Right cardiac atrium (tissue), 5 donors: ENCODE measurements around the gene COL4A3. TPM values are rescaled to one million over a fixed set of nuclear protein-coding genes. Genes with fewer than 3 reads are reported as not detected.
"Not testable (repeated sequence)": the region's sequence is repeated elsewhere in the genome, so short reads cannot be mapped to it uniquely, and the experiment has no call there.

ENCODE experiments used
- ATAC-seq, 2 donors: fragments of 200-7000 bp; cut with Tn5 transposase; one replicate each; pipeline versions ENCODE4 v1.8.0 to v1.9.1; 2020; ENCODE audit warnings: moderate library complexity in 2 of 2, mild to moderate bottlenecking in 1 of 2
- DNase-seq, 3 donors: peaks; one replicate each; pipeline ENCODE4 v3.0.0-alpha.2; 2020
- H3K27ac ChIP-seq: one replicate; pipeline ENCODE4 v1.5.1; 2013; ENCODE audit warnings: mild to moderate bottlenecking, low read length, control low read depth, moderate library complexity
- H3K27me3 ChIP-seq: one replicate; pipeline ENCODE4 v1.6.1; 2013; ENCODE audit not compliant: control insufficient read depth, insufficient read depth
- H3K4me1 ChIP-seq: one replicate; pipeline ENCODE4 v1.6.1; 2013; ENCODE audit warnings: low read length; ENCODE audit not compliant: control insufficient read depth, insufficient read depth
- H3K4me3 ChIP-seq: one replicate; pipeline ENCODE4 v1.5.1; 2013; ENCODE audit warnings: low read length, control low read depth
- H3K9me3 ChIP-seq: one replicate; pipeline ENCODE4 v1.6.1; 2013; ENCODE audit warnings: low read length; ENCODE audit not compliant: control insufficient read depth
- WGBS: extraction: QIAGEN DNeasy Blood & Tissue Kit; methylation state at CpG from one replicate; pipeline ENCODE4 v1.1.7; 2013; 5-methylcytosine and 5-hydroxymethylcytosine counted together
- intact Hi-C, 4 donors: fragments of 100-400 bp; cut with DNase I; formaldehyde crosslinking; loops; one replicate each; pipeline versions ENCODE4 v1.11.0 to v1.14.0; 2022 to 2023
- polyA plus RNA-seq: library from polyadenylated mRNA; stranded (reverse); fragments of 200-250 nt; gene quantifications from one replicate; pipeline ENCODE4 v1.2.3, GENCODE V29; 2013
- total RNA-seq, 4 donors: library from RNA; stranded (reverse); fragmentation: NEBNext Ultra II Directional; extraction: Animal tissue kit (Norgen Biotek cat#: 25700); gene quantifications; one replicate each; pipeline ENCODE4 v1.2.1, GENCODE V29; 2021
- donor health status: healthy with polysubstance abuse.
- donor health status: DM: no; HTN: yes; CAD: no.
- donor health status: DM: no; HTN: no; CAD: no.
- donor health status: DM: no; HTN: yes; CAD: no; lungs with severe emphysema.
- donor health status: DM: yes; HTN: yes; CAD: no.

The COL4A3 gene
- total and polyA plus RNA-seq, 5 donors = 4.7 to 11.0 (median 6.6) TPM

- DNase-seq = no peak
- H3K9me3 ChIP-seq = no peaks in the 10 kb centered on the region
- ATAC-seq = no peak
- 88% methylated on average over 9 of the region's 9 CpGs for WGBS
- no peaks in the 10 kb centered on the region for H3K27me3 ChIP-seq
- no peak overlapping the region for H3K27ac ChIP-seq
- peaks cover 4% of the 10 kb centered on the region for H3K4me1 ChIP-seq
- no peak overlapping the region for H3K4me3 ChIP-seq
- intact Hi-C loops = no loop called here
Measured at GRCh38 chr2:227206406-227206805, 42.0 kb downstream of the COL4A3 start.

- 71% methylated on average over 2 of the region's 2 CpGs for WGBS
- ATAC-seq (no peak), DNase-seq (no peak)
- intact Hi-C loops = no loop called here
- peaks cover 4% of the 10 kb centered on the region for H3K4me1 ChIP-seq
- no peaks in the 10 kb centered on the region for H3K9me3 ChIP-seq
- no peaks in the 10 kb centered on the region for H3K27me3 ChIP-seq
- H3K4me3 ChIP-seq = no peak overlapping the region
- H3K27ac ChIP-seq = no peak overlapping the region
Measured at GRCh38 chr2:227207573-227207972, 43.1 kb downstream of the COL4A3 start.

GRCh38 chr2:227214622-227215041, 50.2 kb downstream of the COL4A3 start:
- Histone ChIP-seq H3K4me1 (no peaks in the 10 kb centered on the region), H3K4me3 (no peak overlapping the region), H3K9me3 (no peaks in the 10 kb centered on the region), H3K27me3 (no peaks in the 10 kb centered on the region), H3K27ac (no peak overlapping the region)
- ATAC-seq (no peak), DNase-seq (no peak)
- intact Hi-C loops = no loop called here
- 82% methylated on average over 3 of the region's 3 CpGs for WGBS

GRCh38 chr2:227219312-227220105, 55.1 kb downstream of the COL4A3 start:
- H3K9me3 ChIP-seq = no peaks in the 10 kb centered on the region
- 54% methylated on average over 4 of the region's 4 CpGs for WGBS
- no peaks in the 10 kb centered on the region for H3K4me1 ChIP-seq
- no peak overlapping the region for H3K4me3 ChIP-seq
- no peak overlapping the region for H3K27ac ChIP-seq
- ATAC-seq = no peak
- intact Hi-C loops = no loop called here
- no peak for DNase-seq
- no peaks in the 10 kb centered on the region for H3K27me3 ChIP-seq

- Histone ChIP-seq H3K27me3 (no peaks in the 10 kb centered on the region), H3K4me3 (no peak overlapping the region), H3K4me1 (no peaks in the 10 kb centered on the region), H3K9me3 (no peaks in the 10 kb centered on the region), H3K27ac (no peak overlapping the region)
- 0% methylated on average over 1 of the region's 1 CpG for WGBS
- DNase-seq (no peak), ATAC-seq (no peak)
- intact Hi-C loops = no loop called here
Measured at GRCh38 chr2:227221120-227221519, 56.7 kb downstream of the COL4A3 start.

- ATAC-seq (no peak), DNase-seq (no peak)
- no peaks in the 10 kb centered on the region for H3K27me3 ChIP-seq
- intact Hi-C loops = no loop called here
- H3K4me1 ChIP-seq = no peaks in the 10 kb centered on the region
- H3K4me3 ChIP-seq = no peak overlapping the region
- H3K9me3 ChIP-seq = no peaks in the 10 kb centered on the region
- H3K27ac ChIP-seq = no peak overlapping the region
- 69% methylated on average over 4 of the region's 4 CpGs for WGBS
Measured at GRCh38 chr2:227222292-227222691, 57.9 kb downstream of the COL4A3 start.

- H3K4me3 ChIP-seq, H3K27ac ChIP-seq, H3K9me3 ChIP-seq, intact Hi-C loops, ATAC-seq, H3K27me3 ChIP-seq, H3K4me1 ChIP-seq, DNase-seq: not testable (repeated sequence)
- WGBS = 95% methylated on average over 6 of the region's 6 CpGs
Measured at GRCh38 chr2:227225641-227226040, 61.2 kb downstream of the COL4A3 start.

GRCh38 chr2:227228061-227228667, 63.7 kb downstream of the COL4A3 start:
- WGBS = 40% methylated on average over 14 of the region's 14 CpGs
- peak; percentile 75 to 91 (median 91) for DNase-seq
- intact Hi-C loops = loop anchor here in 1 of 4 donors (2.0 kb wide), 1 partner anchor 65 kb away; no protein-coding TSS in a partner anchor
- no peaks in the 10 kb centered on the region for H3K27me3 ChIP-seq
- H3K9me3 ChIP-seq = no peaks in the 10 kb centered on the region
- no peaks in the 10 kb centered on the region for H3K4me1 ChIP-seq
- H3K27ac ChIP-seq = peak overlapping the region; percentile 54
- H3K4me3 ChIP-seq = no peak overlapping the region
- ATAC-seq = peak; percentile 96

- intact Hi-C loops = no loop called here
- no peak for ATAC-seq
- H3K4me1 ChIP-seq = no peaks in the 10 kb centered on the region
- H3K27me3 ChIP-seq = no peaks in the 10 kb centered on the region
- DNase-seq = no peak
- H3K27ac ChIP-seq = no peak overlapping the region
- no peaks in the 10 kb centered on the region for H3K9me3 ChIP-seq
- H3K4me3 ChIP-seq = no peak overlapping the region
- 65% methylated on average over 2 of the region's 2 CpGs for WGBS
Measured at GRCh38 chr2:227230151-227230550, 65.7 kb downstream of the COL4A3 start.

- whole genome bisulfite sequencing = 92% methylated on average over 2 of the region's 2 CpGs
- H3K27me3 ChIP-seq = no peaks in the 10 kb centered on the region
- no peak for DNase-seq
- H3K4me1 ChIP-seq = no peaks in the 10 kb centered on the region
- no peak for ATAC-seq
- H3K27ac ChIP-seq = no peak overlapping the region
- intact Hi-C loops = no loop called here
- H3K4me3 ChIP-seq = no peak overlapping the region
- H3K9me3 ChIP-seq = no peaks in the 10 kb centered on the region
Measured at GRCh38 chr2:227234429-227234828, 70.0 kb downstream of the COL4A3 start.

- DNase-seq (no peak), ATAC-seq (no peak)
- Histone ChIP-seq H3K9me3 (no peaks in the 10 kb centered on the region), H3K27ac (no peak overlapping the region), H3K4me1 (no peaks in the 10 kb centered on the region), H3K27me3 (no peaks in the 10 kb centered on the region), H3K4me3 (no peak overlapping the region)
- intact Hi-C loops = loop anchor here in 3 of 4 donors (2.0 kb wide), 2 partner anchors 107 to 109 kb away; no protein-coding TSS in a partner anchor
- WGBS = 73% methylated on average over 5 of the region's 5 CpGs
Measured at GRCh38 chr2:227237786-227238185, 73.4 kb downstream of the COL4A3 start.
